Fibroblast of the conjunctiva (primary cell): Measurements from ENCODE around the gene MMP14.
A peak's percentile ranks its signal among the peaks of the same experiment; 100 is the strongest.
"Not testable (repeated sequence)": the region's sequence is repeated elsewhere in the genome, so short reads cannot be mapped to it uniquely, and the experiment has no call there.

ENCODE experiments used
- DNase-seq: peaks from one replicate; pipeline ENCODE4 v3.0.0-alpha.2; 2010; ENCODE audit warnings: low read depth

MMP14 gene

GRCh38 chr14:22842211-22843122 lies 6.1 kb downstream of the MMP14 start:
- no peak for DNase-seq

GRCh38 chr14:22843123-22843925 lies 6.9 kb downstream of the MMP14 start:
- DNase-seq, result no peak

- DNase-seq, result no peak
These were observed 8.1 kb downstream of the MMP14 start for GRCh38 chr14:22844221-22845102.

- no peak for DNase-seq
These were observed 8.7 kb downstream of the MMP14 start for GRCh38 chr14:22845103-22845394.

- no peak for DNase-seq
These were observed 9.6 kb downstream of the MMP14 start for GRCh38 chr14:22845821-22846625.

GRCh38 chr14:22846811-22847307 lies 10.5 kb downstream of the MMP14 start:
- no peak for DNase-seq

- DNase-seq, result no peak
These were observed 11.4 kb downstream of the MMP14 start for GRCh38 chr14:22847661-22848341.

- peak; percentile 96 for DNase-seq
These were observed 12.2 kb downstream of the MMP14 start for GRCh38 chr14:22848351-22849164.

GRCh38 chr14:22849212-22849819 lies 12.9 kb downstream of the MMP14 start:
- peak; percentile 82 for DNase-seq

- DNase-seq, result peak; percentile 91
These were observed 14.8 kb downstream of the MMP14 start for GRCh38 chr14:22850944-22851764.

- not testable (repeated sequence) for DNase-seq
These were observed 15.8 kb downstream of the MMP14 start for GRCh38 chr14:22852178-22852577.

- DNase-seq, result no peak
These were observed 16.2 kb downstream of the MMP14 start for GRCh38 chr14:22852599-22852939.

- DNase-seq, result peak; percentile 81
These were observed 16.8 kb downstream of the MMP14 start for GRCh38 chr14:22852940-22853767.

- not testable (repeated sequence) for DNase-seq
These were observed 17.9 kb downstream of the MMP14 start for GRCh38 chr14:22854296-22854695.

- no peak for DNase-seq
These were observed 18.8 kb downstream of the MMP14 start for GRCh38 chr14:22854963-22855724.

- DNase-seq, result no peak
These were observed 20.0 kb downstream of the MMP14 start for GRCh38 chr14:22856428-22856827.

- DNase-seq, result not testable (repeated sequence)
These were observed 24.0 kb downstream of the MMP14 start for GRCh38 chr14:22860377-22860776.
